ENCODE results near the gene PROC.

PROC gene

GRCh38 chr2:127418300-127419111 lies at the start of gene PROC:
Gene PROC (plus strand): TSS chr2:127418427. CDS start chr2:127419943, 1,516 bp downstream.
- DNase-seq = no peak

- no peak for DNase-seq
These were observed 48.2 kb upstream of the PROC start for GRCh38 chr2:127370010-127370409.

GRCh38 chr2:127371037-127371436 lies 47.2 kb upstream of the PROC start:
- no peak for DNase-seq

- no peak for DNase-seq
These were observed 44.7 kb upstream of the PROC start for GRCh38 chr2:127373362-127374083.

GRCh38 chr2:127376257-127376656 lies 42.0 kb upstream of the PROC start:
- DNase-seq = no peak

- DNase-seq = no peak
These were observed 41.0 kb upstream of the PROC start for GRCh38 chr2:127377262-127377661.

- no peak for DNase-seq
These were observed 39.5 kb upstream of the PROC start for GRCh38 chr2:127378720-127379119.

GRCh38 chr2:127379712-127380355 lies 38.4 kb upstream of the PROC start:
- no peak for DNase-seq

GRCh38 chr2:127381762-127382161 lies 36.5 kb upstream of the PROC start:
- DNase-seq = no peak

GRCh38 chr2:127382831-127383230 lies 35.4 kb upstream of the PROC start:
- DNase-seq = peak; percentile 69

GRCh38 chr2:127384529-127384928 lies 33.7 kb upstream of the PROC start:
- DNase-seq = no peak

- DNase-seq = no peak
These were observed 32.0 kb upstream of the PROC start for GRCh38 chr2:127386246-127386645.

- peak; percentile 95 for DNase-seq
These were observed 31.2 kb upstream of the PROC start for GRCh38 chr2:127386764-127387654.

- DNase-seq = peak; percentile 96
These were observed 30.4 kb upstream of the PROC start, which contains the start of gene MAP3K2 for GRCh38 chr2:127387655-127388422. Gene MAP3K2 (minus strand): TSS chr2:127387975. CDS start chr2:127343129, 44,846 bp downstream.

GRCh38 chr2:127388423-127389164 lies 29.6 kb upstream of the PROC start:
- DNase-seq = peak; percentile 76

GRCh38 chr2:127389778-127390435 lies 28.3 kb upstream of the PROC start:
- no peak for DNase-seq

- no peak for DNase-seq
These were observed 25.9 kb upstream of the PROC start for GRCh38 chr2:127392133-127392827.

GRCh38 chr2:127392828-127393578 lies 25.2 kb upstream of the PROC start:
- DNase-seq = no peak

- no peak for DNase-seq
These were observed 23.7 kb upstream of the PROC start for GRCh38 chr2:127394492-127394891.
